OCI-LY7 (cell line): Measurements from ENCODE around the gene TBPL1.

Experiments used
- CTCF ChIP-seq: fragments of 200-600 bp; sonication (generic); conservative IDR thresholded peaks from 2 replicates; pipeline ENCODE4 v1.5.1; 2014; ENCODE audit warnings: mild to moderate bottlenecking, antibody characterized with exemption, low read length, moderate library complexity, mixed read lengths
- EZH2phosphoT487 ChIP-seq: fragments of 200-600 bp; sonication (generic); IDR thresholded peaks from 2 replicates; pipeline ENCODE4 v1.6.1; 2018; ENCODE audit warnings: low read depth, borderline replicate concordance, mild to moderate bottlenecking, mixed run types, antibody characterized with exemption, low read length, moderate library complexity, mixed read lengths

- TF ChIP-seq CTCF (no peak), EZH2phosphoT487 (no peak)
These were observed 36.5 kb downstream of the TBPL1 start for GRCh38 chr6:133989525-133989924.
